HEK293 (cell line): ENCODE data around the gene PNRC1.
"Not testable (repeated sequence)": the region's sequence is repeated elsewhere in the genome, so short reads cannot be mapped to it uniquely, and the experiment has no call there.

ENCODE experiments used
- WT1 ChIP-seq: fragments of 450-650 bp; formaldehyde crosslinking; IDR thresholded peaks from 2 replicates; pipeline ENCODE4 v1.5.1; 2016; ENCODE audit warnings: missing biosample characterization, missing genetic modification characterization
- ZBTB8A ChIP-seq: fragments of 450-650 bp; formaldehyde crosslinking; IDR thresholded peaks from 2 replicates; pipeline ENCODE4 v1.5.1; 2016; ENCODE audit warnings: missing biosample characterization, missing genetic modification characterization
- ZNF19 ChIP-seq: fragments of 450-650 bp; formaldehyde crosslinking; IDR thresholded peaks from 2 replicates; pipeline ENCODE4; 2016; ENCODE audit warnings: missing biosample characterization, missing genetic modification characterization, low read depth
- ZNF311 ChIP-seq: fragments of 450-650 bp; formaldehyde crosslinking; IDR thresholded peaks from 2 replicates; pipeline ENCODE4 v1.5.1; 2017; ENCODE audit warnings: missing biosample characterization, missing genetic modification characterization, borderline replicate concordance
- ZNF626 ChIP-seq: fragments of 450-650 bp; sonication (Bioruptor Pico); formaldehyde crosslinking; IDR thresholded peaks from 2 replicates; pipeline ENCODE4 v1.5.1; 2018; ENCODE audit warnings: missing biosample characterization, missing genetic modification characterization, inconsistent platforms
- ZNF792 ChIP-seq: fragments of 450-650 bp; formaldehyde crosslinking; IDR thresholded peaks from 2 replicates; pipeline ENCODE4 v1.5.1; 2016; ENCODE audit warnings: missing biosample characterization, missing genetic modification characterization
- TF ChIP-seq, protein P1 (sequence below): fragments of 450-650 bp; formaldehyde crosslinking; IDR thresholded peaks from 2 replicates; pipeline ENCODE4 v1.5.1; 2016; ENCODE audit warnings: missing biosample characterization, missing genetic modification characterization

DNA sequence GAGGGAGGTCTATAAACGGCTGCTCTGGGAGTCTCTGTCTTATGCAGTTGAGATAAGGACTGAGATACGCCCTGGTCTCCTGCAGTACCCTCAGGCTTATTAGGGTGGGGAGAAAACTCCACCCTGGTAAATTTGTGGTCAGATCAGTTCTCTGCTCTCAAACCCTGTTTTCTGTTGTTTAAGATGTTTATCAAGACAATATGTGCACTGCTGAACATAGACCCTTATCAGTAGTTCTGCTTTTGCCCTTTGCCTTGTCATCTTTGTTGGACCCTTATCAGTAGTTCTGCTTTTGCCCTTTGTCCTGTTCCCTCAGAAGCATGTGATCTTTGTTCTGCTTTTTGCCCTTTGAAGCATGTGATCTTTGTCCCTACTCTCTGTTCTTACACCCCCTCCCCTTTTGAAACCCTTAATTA is 47.7 kb downstream of the PNRC1 start:
- TF ChIP-seq, protein P1, sequence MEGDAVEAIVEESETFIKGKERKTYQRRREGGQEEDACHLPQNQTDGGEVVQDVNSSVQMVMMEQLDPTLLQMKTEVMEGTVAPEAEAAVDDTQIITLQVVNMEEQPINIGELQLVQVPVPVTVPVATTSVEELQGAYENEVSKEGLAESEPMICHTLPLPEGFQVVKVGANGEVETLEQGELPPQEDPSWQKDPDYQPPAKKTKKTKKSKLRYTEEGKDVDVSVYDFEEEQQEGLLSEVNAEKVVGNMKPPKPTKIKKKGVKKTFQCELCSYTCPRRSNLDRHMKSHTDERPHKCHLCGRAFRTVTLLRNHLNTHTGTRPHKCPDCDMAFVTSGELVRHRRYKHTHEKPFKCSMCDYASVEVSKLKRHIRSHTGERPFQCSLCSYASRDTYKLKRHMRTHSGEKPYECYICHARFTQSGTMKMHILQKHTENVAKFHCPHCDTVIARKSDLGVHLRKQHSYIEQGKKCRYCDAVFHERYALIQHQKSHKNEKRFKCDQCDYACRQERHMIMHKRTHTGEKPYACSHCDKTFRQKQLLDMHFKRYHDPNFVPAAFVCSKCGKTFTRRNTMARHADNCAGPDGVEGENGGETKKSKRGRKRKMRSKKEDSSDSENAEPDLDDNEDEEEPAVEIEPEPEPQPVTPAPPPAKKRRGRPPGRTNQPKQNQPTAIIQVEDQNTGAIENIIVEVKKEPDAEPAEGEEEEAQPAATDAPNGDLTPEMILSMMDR (tag by site-specific recombination): not testable (repeated sequence)
- TF ChIP-seq ZNF19, ZNF311, ZNF626, ZBTB8A, WT1, ZNF792 (tag by site-specific recombination): not testable (repeated sequence)
